HepG2 (cell line): ENCODE data around the gene ABCB11. TPM values are rescaled to one million over a fixed set of nuclear protein-coding genes. Genes with fewer than 3 reads are reported as not detected.

Experiments used
- ATAC-seq: fragments of 200-7000 bp; cut with Tn5 transposase; 3 replicates; pipeline ENCODE4 v1.9.1; 2020; ENCODE audit warnings: mild to moderate bottlenecking, moderate library complexity
- BruUV-seq: library from RNA; stranded (reverse); fragments of 400-500 nt; replicated peaks from 2 replicates; lab custom pipeline; 2021; lab: Mats Ljungman, UMichigan
- CTCF ChIA-PET: fragments of 300-600 bp; formaldehyde crosslinking; extraction: SDS; loops from one replicate; lab custom pipeline; 2021; ENCODE audit warnings: low total read pairs, inconsistent platforms, low intra/inter-chr PET ratio; lab: Yijun Ruan, JAX
- POLR2A ChIA-PET: fragments of 350-600 bp; sonication (Branson Sonifier 250); formaldehyde crosslinking; loops from one replicate; lab custom pipeline; 2020; ENCODE audit warnings: antibody characterized with exemption, inconsistent platforms; lab: Yijun Ruan, JAX
- DNase-seq: peaks from one replicate; pipeline ENCODE4 v3.0.0-alpha.2; 2015; ENCODE audit warnings: low spot score
- FAIRE-seq: peaks from 3 replicates; lab custom pipeline; 2011; peaks lifted over from hg19 to GRCh38; lab: Jason Lieb, UNC
- H2AFZ ChIP-seq: one replicate; pipeline ENCODE4 v1.6.1; 2011; ENCODE audit warnings: low read length, inconsistent platforms
- H3K27ac ChIP-seq: fragments of 300-600 bp; 3 replicates; pipeline ENCODE4 v1.8.0; 2011; ENCODE audit warnings: mixed run types, mild to moderate bottlenecking, mixed read lengths, low read length, inconsistent platforms; ENCODE audit not compliant: insufficient read depth; ENCODE audit errors: extremely low read length
- H3K27me3 ChIP-seq, 2 experiments: fragments of 200-600 bp in 1 of 2; 2 replicates in 1 of 2; 3 replicates in 1 of 2; pipeline versions ENCODE4 v1.6.0 to v1.8.0; 2011; ENCODE audit warnings: low read length in 2 of 2, mild to moderate bottlenecking in 2 of 2, moderate library complexity in 2 of 2, inconsistent platforms in 1 of 2; ENCODE audit not compliant: insufficient read depth in 2 of 2, control insufficient read depth in 1 of 2
- H3K36me3 ChIP-seq, 2 experiments: fragments of 200-600 bp in 1 of 2; replicated peaks in 1 of 2; 2 replicates in 1 of 2; 3 replicates in 1 of 2; pipeline versions ENCODE4 v1.5.1 to v1.8.0; 2011; ENCODE audit warnings: low read length in 2 of 2, inconsistent platforms in 1 of 2; ENCODE audit not compliant: insufficient read depth in 2 of 2, control insufficient read depth in 1 of 2
- H3K4me1 ChIP-seq: 2 replicates; pipeline ENCODE4 v1.5.1; 2012; ENCODE audit warnings: low read length, inconsistent platforms; ENCODE audit not compliant: insufficient read depth
- H3K4me2 ChIP-seq: 2 replicates; pipeline ENCODE4 v1.6.0; 2011; ENCODE audit warnings: low read depth, low read length, inconsistent platforms
- H3K4me3 ChIP-seq, 3 experiments: fragments of 200-600 bp in 1 of 3; sonication (generic), shearing (Covaris generic) in 1 of 3; replicated peaks in 1 of 3; 2 replicates each; pipeline ENCODE4 v1.5.1; 2011 to 2016; ENCODE audit warnings: low read length in 3 of 3, inconsistent platforms in 2 of 3, low read depth in 2 of 3, mild to moderate bottlenecking in 2 of 3, control low read depth in 1 of 3, mixed read lengths in 1 of 3; ENCODE audit not compliant: insufficient read depth in 1 of 3
- H3K79me2 ChIP-seq: one replicate; pipeline ENCODE4 v1.6.1; 2011; ENCODE audit warnings: low read length, inconsistent platforms; ENCODE audit not compliant: insufficient read depth
- H3K9ac ChIP-seq: 2 replicates; pipeline ENCODE4 v1.6.0; 2011; ENCODE audit warnings: mild to moderate bottlenecking, low read depth, low read length, inconsistent platforms; ENCODE audit not compliant: insufficient read depth
- H3K9me3 ChIP-seq: 2 replicates; pipeline ENCODE4 v1.5.1; 2012; ENCODE audit warnings: mild to moderate bottlenecking, low read length
- H4K20me1 ChIP-seq: 2 replicates; pipeline ENCODE4 v1.6.0; 2011; ENCODE audit warnings: inconsistent platforms, mild to moderate bottlenecking, low read length, moderate library complexity; ENCODE audit not compliant: insufficient read depth
- JUN ChIP-seq: sonication (generic); formaldehyde crosslinking; IDR thresholded peaks from 2 replicates; pipeline ENCODE4 v1.4.0; 2020; ENCODE audit warnings: mild to moderate bottlenecking, missing genetic modification reagents
- MAF1 ChIP-seq: sonication (generic); formaldehyde crosslinking; IDR thresholded peaks from 2 replicates; pipeline ENCODE4 v1.5.0; 2020; ENCODE audit warnings: missing genetic modification reagents, borderline replicate concordance
- MATR3 ChIP-seq: sonication (generic); formaldehyde crosslinking; IDR thresholded peaks from 2 replicates; pipeline ENCODE4 v1.4.0; 2020; ENCODE audit warnings: missing genetic modification reagents
- MXI1 ChIP-seq: IDR thresholded peaks from 3 replicates; pipeline ENCODE4 v1.6.1; 2012; ENCODE audit warnings: low read depth, low read length, inconsistent platforms, borderline replicate concordance
- PCBP2 ChIP-seq: fragments of 200-400 bp; formaldehyde crosslinking; optimal IDR thresholded peaks from 2 replicates; pipeline ENCODE3; 2018; ENCODE audit warnings: low read length, low read depth; ENCODE audit not compliant: poor library complexity, severe bottlenecking
- SALL1 ChIP-seq: sonication (generic); formaldehyde crosslinking; IDR thresholded peaks from 2 replicates; pipeline ENCODE4 v1.8.0; 2022; ENCODE audit warnings: mild to moderate bottlenecking, missing genetic modification reagents
- TCF12 ChIP-seq, 2 experiments: fragments of 450-650 bp in 1 of 2; sonication (generic) in 1 of 2; formaldehyde crosslinking in 1 of 2; IDR thresholded peaks; 2 replicates each; pipeline versions ENCODE4 v1.6.1 to v1.8.0; 2017 to 2022; ENCODE audit warnings: antibody characterized with exemption in 1 of 2, mild to moderate bottlenecking in 1 of 2, missing genetic modification reagents in 1 of 2, moderate library complexity in 1 of 2
- TP53 ChIP-seq: sonication (generic); formaldehyde crosslinking; conservative IDR thresholded peaks from 2 replicates; pipeline ENCODE4 v1.4.0; 2020; ENCODE audit warnings: missing genetic modification reagents
- ZNF18 ChIP-seq: sonication (generic); formaldehyde crosslinking; IDR thresholded peaks from 2 replicates; pipeline ENCODE4 v1.8.0; 2022; ENCODE audit warnings: mild to moderate bottlenecking, missing genetic modification reagents; ENCODE audit not compliant: insufficient replicate concordance
- ZNF296 ChIP-seq: sonication (generic); formaldehyde crosslinking; conservative IDR thresholded peaks from 2 replicates; pipeline ENCODE4 v1.5.0; 2020; ENCODE audit warnings: mild to moderate bottlenecking, missing genetic modification reagents
- ZNF530 ChIP-seq: sonication (generic); formaldehyde crosslinking; IDR thresholded peaks from 2 replicates; pipeline ENCODE4 v1.5.0; 2020; ENCODE audit warnings: low read depth, mild to moderate bottlenecking, missing genetic modification reagents
- ZNF746 ChIP-seq: sonication (generic); formaldehyde crosslinking; IDR thresholded peaks from 2 replicates; pipeline ENCODE4 v1.8.0; 2022; ENCODE audit warnings: mild to moderate bottlenecking, missing genetic modification reagents
- WGBS: methylation state at CpG from one replicate; pipeline ENCODE4 v1.1.6; 2017; ENCODE audit warnings: low lambda C conversion rate; 5-methylcytosine and 5-hydroxymethylcytosine counted together
- in situ Hi-C: cut with HindIII; loops from 2 replicates; pipeline ENCODE4 v1.10.0; 2017; ENCODE audit warnings: low pct_unique_long_range_greater_than_20kb; ENCODE audit not compliant: extremely low pct_ligation_motif_present
- intact Hi-C: fragments of 100-400 bp; cut with micrococcal nuclease; formaldehyde crosslinking; loops from one replicate; pipeline ENCODE4 v1.10.0; 2022; ENCODE audit not compliant: unreplicated experiment
- polyA plus RNA-seq, 8 experiments: library from polyadenylated mRNA; depleted of rRNA in 3 of 8; stranded (reverse) in 7 of 8; unstranded in 1 of 8; fragments of >200 nt; fragmentation: Illumina TruSeq in 4 of 8; extraction: Trizol in 4 of 8; gene quantifications; 2 replicates each; pipeline versions ENCODE4 v1.2.1 to v1.2.3, GENCODE V29; 2011 to 2016; ENCODE audit warnings: low read depth in 4 of 8, missing spikeins in 1 of 8, mixed read lengths in 1 of 8; ENCODE audit not compliant: insufficient read depth in 1 of 8
- total RNA-seq, 5 experiments: library from RNA; depleted of rRNA; stranded (reverse); fragments of >200 nt; fragmentation: Illumina TruSeq; extraction: Trizol; gene quantifications; 2 replicates each; pipeline ENCODE4 v1.2.3, GENCODE V29; 2016; ENCODE audit warnings: low read depth in 1 of 5

Gene ABCB11
- total and polyA plus RNA-seq, 2 of the 13 experiments (the other 11 are each of a cell fraction or from before 2014, with no cell fraction given) = not detected

- no peak overlapping the region for H3K4me3 ChIP-seq
- no TSS peak for BruUV-seq
- WGBS = 47% methylated on average over 2 of the region's 4 CpGs
- no peaks in the 10 kb centered on the region for H3K9me3 ChIP-seq
- H3K27me3 ChIP-seq = no peaks in the 10 kb centered on the region
- no peak overlapping the region for H3K4me2 ChIP-seq
- no peaks in the 10 kb centered on the region for H4K20me1 ChIP-seq
- intact Hi-C loops = no loop called here
- no peak for TF ChIP-seq MATR3 (CRISPR knock-in tag)
- TF ChIP-seq MXI1 = no peak
- no peak for TF ChIP-seq ZNF530 (CRISPR knock-in tag)
- no peak for TF ChIP-seq TCF12 (IDR thresholded peaks at IDR 0.05)
- TF ChIP-seq TCF12 (CRISPR knock-in tag; IDR thresholded peaks at IDR 0.05) = no peak
- no peak for TF ChIP-seq ZNF296 (CRISPR knock-in tag)
- no peak for TF ChIP-seq SALL1 (CRISPR knock-in tag)
- no peak for TF ChIP-seq MAF1 (CRISPR knock-in tag)
- no peak overlapping the region for H2AFZ ChIP-seq
- in situ Hi-C loops = no loop called here
- POLR2A ChIA-PET = no interaction called here
- no peak overlapping the region for H3K27ac ChIP-seq
- no peak for ATAC-seq
- no peaks in the 10 kb centered on the region for H3K79me2 ChIP-seq
- DNase-seq = no peak
- CTCF ChIA-PET = no interaction called here
- FAIRE-seq = no peak
- no peaks in the 10 kb centered on the region for H3K36me3 ChIP-seq
- H3K4me1 ChIP-seq = no peaks in the 10 kb centered on the region
- H3K9ac ChIP-seq = no peak overlapping the region
Observed at GRCh38 chr2:169005080-169005598, 26.0 kb downstream of the ABCB11 start.

GRCh38 chr2:169002161-169002738, 28.9 kb downstream of the ABCB11 start:
- H4K20me1 ChIP-seq = no peaks in the 10 kb centered on the region
- no peaks in the 10 kb centered on the region for H3K4me1 ChIP-seq
- no peak overlapping the region for H3K4me2 ChIP-seq
- no peaks in the 10 kb centered on the region for H3K27me3 ChIP-seq
- POLR2A ChIA-PET = no interaction called here
- H3K9ac ChIP-seq = no peak overlapping the region
- H3K27ac ChIP-seq = no peak overlapping the region
- intact Hi-C loops = no loop called here
- no peaks in the 10 kb centered on the region for H3K36me3 ChIP-seq
- ATAC-seq (no peak), DNase-seq (no peak)
- H2AFZ ChIP-seq = no peak overlapping the region
- H3K4me3 ChIP-seq = no peak overlapping the region
- no peaks in the 10 kb centered on the region for H3K79me2 ChIP-seq
- CTCF ChIA-PET = no interaction called here
- in situ Hi-C loops = no loop called here
- TF ChIP-seq PCBP2 (no peak), TP53 (CRISPR knock-in tag) (no peak), ZNF18 (no peak), ZNF746 (CRISPR knock-in tag) (no peak), JUN (CRISPR knock-in tag) (no peak)
- TF ChIP-seq, all 625 proteins: peak for 0
- no TSS peak for BruUV-seq
- no peak for FAIRE-seq
- 30% methylated on average over 3 of the region's 3 CpGs for WGBS
- no peaks in the 10 kb centered on the region for H3K9me3 ChIP-seq
